ENCODE results near the gene TXK. TPM values are rescaled to one million over a fixed set of nuclear protein-coding genes. Genes with fewer than 3 reads are reported as not detected.
"Not testable (repeated sequence)": the region's sequence is repeated elsewhere in the genome, so short reads cannot be mapped to it uniquely, and the experiment has no call there.

TXK gene
- 2.6 and 4.7 TPM in 2 replicates for total RNA-seq

GRCh38 chr4:48134081-48134480 lies at the start of gene TXK:
Gene TXK, minus strand, starts transcription at chr4:48134250. Its CDS starts 80 bp downstream, at chr4:48134170.
- DNase-seq (ENCODE audit: low read depth): no peak

DNA sequence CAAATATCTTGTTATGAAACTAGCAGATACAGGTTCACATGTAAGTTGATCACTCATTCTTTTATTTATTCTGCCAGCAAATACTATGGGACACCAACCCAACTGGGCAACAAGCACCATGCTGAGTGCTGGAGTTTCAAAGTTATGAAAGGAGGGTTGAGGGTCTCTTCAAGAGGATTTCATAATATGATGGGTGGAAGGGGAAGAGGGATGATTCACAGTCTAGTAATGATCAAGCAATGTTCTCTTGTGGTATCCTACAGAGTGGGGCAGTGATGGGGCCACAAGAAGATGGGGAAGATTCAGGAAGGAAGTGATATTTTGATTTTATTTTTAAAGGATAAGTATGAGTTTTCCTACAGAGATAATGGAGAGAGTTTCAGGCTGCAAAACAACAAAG lies 46.2 kb upstream of the TXK start:
- peak; percentile 68 for DNase-seq (ENCODE audit: low read depth)

- no peak for DNase-seq (ENCODE audit: low read depth)
Measured at GRCh38 chr4:48178931-48179330, 44.9 kb upstream of the TXK start.

DNA sequence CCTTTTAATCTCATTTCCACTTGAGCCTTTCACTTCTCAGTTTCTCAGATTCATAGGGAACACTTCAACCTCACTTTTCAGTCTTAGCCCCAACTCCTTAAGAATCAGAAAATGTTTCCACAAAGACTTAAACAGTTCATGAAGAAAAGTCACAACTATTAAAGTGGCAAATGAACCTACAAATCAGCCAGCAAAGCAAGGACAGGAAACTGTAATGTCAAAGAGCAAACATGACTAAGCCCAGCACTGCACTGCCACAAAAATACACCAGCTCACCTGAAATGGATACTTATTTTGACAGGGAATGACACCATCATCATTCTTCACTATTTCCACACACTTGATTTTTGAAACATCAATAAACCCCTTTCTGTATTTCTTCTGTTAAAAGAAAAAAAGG lies 41.8 kb upstream of the TXK start:
- peak; percentile 60 for DNase-seq (ENCODE audit: low read depth)

DNA sequence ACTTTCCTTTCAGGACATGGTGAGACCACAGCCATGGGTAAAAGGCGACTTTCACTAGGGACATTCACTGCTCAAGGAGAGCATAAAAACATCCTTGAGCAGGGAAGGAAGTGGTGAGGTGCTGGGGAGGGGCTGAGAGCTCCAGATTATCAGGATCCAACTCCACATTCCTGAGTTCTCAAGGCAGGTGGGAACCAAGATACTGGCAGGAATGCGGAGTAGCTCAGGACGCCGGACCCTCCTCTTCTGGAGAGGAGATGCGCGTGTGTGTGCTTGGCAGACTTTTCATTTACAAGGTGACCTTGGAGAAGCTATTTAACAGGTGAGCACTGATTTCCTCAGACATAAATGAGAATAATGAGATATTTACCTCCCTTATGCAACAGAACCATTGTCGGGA lies 41.3 kb upstream of the TXK start:
- DNase-seq (ENCODE audit: low read depth): no peak

- DNase-seq (ENCODE audit: low read depth): peak; percentile 90
Measured at GRCh38 chr4:48173056-48173991, 39.3 kb upstream of the TXK start.

DNA sequence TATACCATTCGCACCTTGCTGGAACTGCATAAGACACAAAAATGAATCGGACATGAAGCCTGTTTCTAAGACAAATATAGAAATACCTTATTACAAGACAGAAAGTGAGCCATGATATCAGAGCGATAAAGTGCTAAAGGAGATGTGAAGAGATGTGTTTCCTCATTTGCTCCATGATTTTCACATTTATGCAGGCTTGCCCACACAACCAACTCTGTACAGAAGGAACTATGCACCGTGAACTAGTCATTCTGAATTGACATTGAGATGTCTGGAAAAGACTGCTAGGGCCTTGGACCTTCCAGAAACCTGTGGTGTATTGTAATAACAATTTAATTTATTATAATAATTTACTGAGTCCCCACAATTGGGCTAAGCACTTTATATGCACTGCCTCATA lies 38.6 kb upstream of the TXK start:
- no peak for DNase-seq (ENCODE audit: low read depth)

GRCh38 chr4:48169636-48170035 lies 35.6 kb upstream of the TXK start:
- DNase-seq (ENCODE audit: low read depth): no peak

DNA sequence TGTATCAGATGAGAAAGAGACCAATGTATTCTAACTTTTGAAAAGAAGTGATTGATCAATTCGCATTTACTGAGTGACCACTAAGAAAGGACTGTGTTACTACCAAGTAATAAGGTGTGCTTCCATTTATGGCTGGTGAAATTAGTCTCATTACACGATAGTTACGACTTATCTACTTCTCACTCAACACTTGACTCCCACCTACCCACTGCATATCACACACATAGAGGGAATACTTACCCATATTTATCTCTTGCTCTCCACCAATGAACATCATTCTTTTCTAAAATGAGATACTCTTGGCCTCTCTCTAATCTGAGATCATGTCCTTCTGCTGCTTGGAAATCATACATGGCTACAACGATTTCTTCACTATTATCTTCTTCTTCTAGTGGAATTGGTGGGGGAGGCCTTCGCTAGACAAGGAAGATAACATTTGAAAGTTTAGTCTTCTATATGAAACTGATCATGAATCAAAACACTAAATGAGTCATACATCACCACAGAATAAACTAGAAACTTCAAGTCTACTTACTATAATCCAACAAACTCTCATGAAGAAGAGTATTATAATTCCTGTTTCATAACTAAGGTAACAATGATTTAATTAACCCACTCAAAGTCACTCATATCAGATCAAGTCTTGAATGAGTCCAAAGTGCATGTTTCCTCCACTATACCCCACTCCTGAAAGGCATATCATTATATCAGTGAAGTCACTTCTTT lies 33.7 kb upstream of the TXK start:
- no peak for DNase-seq (ENCODE audit: low read depth)

DNA sequence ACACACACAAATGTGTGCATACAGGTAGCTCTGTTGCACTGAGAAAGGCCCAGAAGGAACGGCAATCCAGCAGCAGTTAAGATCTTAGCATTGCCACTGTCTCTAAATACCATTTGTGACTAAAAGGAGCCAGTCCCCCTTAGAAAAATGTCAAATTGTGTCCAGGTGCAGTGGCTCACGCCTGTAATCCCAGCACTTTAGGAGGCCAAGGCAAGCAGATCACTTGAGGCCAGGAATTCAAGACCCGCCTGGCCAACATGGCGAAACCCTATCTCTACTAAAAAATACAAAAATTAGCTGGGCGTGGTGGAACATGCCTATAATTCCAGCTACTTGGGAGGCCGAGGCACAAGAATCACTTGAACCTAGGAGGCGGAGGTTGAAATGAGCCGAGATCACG lies 30.5 kb upstream of the TXK start:
- not testable (repeated sequence) for DNase-seq (ENCODE audit: low read depth)

GRCh38 chr4:48163746-48164145 lies 29.7 kb upstream of the TXK start:
- no peak for DNase-seq (ENCODE audit: low read depth)

DNA sequence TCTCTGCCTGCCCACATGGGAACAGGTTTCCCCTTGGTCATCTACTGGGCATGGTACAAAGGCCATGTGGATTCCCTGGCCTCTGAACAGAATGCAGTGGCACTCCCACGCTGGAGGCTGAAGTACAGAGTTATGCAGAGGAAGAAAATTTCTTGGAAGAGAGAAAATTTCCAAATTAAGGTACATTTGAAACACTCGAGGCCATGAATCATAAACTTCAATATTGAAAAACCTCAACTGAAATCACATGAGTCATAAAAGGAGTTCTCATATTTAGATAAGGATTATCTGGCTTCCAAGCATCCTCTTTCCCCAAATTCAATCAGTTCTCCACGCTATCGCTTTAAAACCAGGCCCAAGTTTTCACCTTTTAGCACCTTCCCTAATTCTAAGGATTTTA lies 28.1 kb upstream of the TXK start:
- DNase-seq (ENCODE audit: low read depth): no peak

DNA sequence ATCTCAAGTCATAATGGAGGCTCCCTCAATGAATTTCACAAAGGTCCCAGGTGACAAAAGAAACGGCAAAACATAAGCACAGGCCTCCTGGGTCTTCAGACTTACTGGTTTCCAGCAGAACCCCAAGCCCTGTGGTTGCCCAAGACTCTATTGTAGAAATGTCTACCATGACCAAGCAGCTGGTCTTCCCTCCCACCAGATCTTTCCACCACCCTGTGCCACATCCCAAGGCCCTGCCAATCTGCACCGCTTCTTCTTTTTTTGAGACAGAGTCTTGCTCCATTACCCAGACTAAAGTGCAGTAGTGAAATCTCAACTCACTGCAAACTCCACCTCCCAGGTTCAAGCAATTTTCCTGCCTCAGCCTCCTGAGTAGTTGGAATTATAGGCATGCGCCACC lies 23.2 kb upstream of the TXK start:
- DNase-seq (ENCODE audit: low read depth): no peak

DNA sequence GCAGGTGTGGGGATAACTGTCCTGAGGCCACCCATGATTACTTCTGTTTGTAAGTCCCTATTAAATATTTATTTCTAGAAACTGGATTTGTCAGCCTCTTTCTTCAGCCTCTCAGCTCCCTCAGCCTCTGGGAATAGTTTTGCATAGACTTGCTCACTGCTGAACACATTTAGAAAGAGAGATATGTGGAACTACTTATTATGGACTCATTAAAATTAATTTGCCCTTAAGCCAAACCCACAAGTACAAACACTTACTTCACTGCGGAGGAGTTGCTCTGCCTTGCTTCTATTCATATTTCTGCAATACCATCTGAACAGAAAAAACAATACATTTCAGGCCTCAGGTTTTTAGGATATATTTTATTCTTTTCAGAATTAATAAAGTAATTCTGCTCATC lies 22.4 kb upstream of the TXK start:
- DNase-seq (ENCODE audit: low read depth): no peak

- no peak for DNase-seq (ENCODE audit: low read depth)
Measured at GRCh38 chr4:48153791-48154550, 19.9 kb upstream of the TXK start.

GRCh38 chr4:48152259-48152658 lies 18.2 kb upstream of the TXK start:
- DNase-seq (ENCODE audit: low read depth): no peak

GRCh38 chr4:48149827-48150370 lies 15.8 kb upstream of the TXK start:
- no peak for DNase-seq (ENCODE audit: low read depth)

GRCh38 chr4:48147621-48148020 lies 13.6 kb upstream of the TXK start:
- DNase-seq (ENCODE audit: low read depth): no peak

GRCh38 chr4:48141048-48141447 lies 7.0 kb upstream of the TXK start:
- peak; percentile 65 for DNase-seq (ENCODE audit: low read depth)

DNA sequence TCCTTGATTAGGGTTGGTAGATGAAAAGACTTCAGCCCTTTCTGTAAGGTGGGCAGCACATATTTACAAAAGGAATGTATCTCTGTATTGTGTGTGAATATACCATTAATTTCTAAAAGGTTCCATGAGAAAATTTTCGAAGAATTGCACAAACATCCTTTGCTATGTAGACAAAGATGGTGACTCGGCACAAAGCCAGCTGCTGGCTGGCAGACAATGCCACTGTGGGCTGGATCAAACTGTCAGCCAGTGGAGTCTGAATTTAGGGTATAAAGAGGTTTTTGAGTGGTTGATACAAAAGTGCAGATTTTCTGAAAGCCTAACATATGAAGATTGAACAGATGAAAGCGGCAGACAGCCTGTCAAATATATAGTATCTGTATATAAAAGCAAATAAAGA lies 5.6 kb upstream of the TXK start:
- peak; percentile 59 for DNase-seq (ENCODE audit: low read depth)

DNA sequence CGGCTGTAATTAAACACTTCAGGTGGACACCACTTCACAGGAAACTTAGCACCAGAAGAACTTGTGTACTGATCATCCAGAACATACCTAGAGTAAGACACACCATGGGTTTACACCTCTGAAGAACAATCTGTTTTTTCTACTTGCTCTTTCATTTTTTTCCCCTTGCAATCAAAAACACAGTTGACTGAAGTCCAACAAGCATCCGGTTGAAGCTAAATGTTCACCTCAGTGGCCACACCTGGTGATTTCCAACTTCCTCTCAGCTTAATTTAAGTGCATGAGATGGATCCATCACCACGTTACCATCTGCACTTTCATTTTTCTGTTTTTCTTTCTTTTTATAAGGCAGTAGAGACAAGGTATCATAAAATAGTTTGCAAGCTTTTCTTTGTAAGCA lies 4.9 kb upstream of the TXK start:
- no peak for DNase-seq (ENCODE audit: low read depth)

- no peak for DNase-seq (ENCODE audit: low read depth)
Measured at GRCh38 chr4:48138511-48138910, 4.5 kb upstream of the TXK start.
